GM19455 (cell line): Measurements from ENCODE around the gene CHRDL2.
"Not testable (repeated sequence)": the region's sequence is repeated elsewhere in the genome, so short reads cannot be mapped to it uniquely, and the experiment has no call there.

ENCODE experiments used
- ATAC-seq: cut with Tn5 transposase; IDR thresholded peaks from one replicate; pipeline ENCODE4 v1.9.1; 2021; ENCODE audit not compliant: unreplicated experiment

CHRDL2 gene

DNA sequence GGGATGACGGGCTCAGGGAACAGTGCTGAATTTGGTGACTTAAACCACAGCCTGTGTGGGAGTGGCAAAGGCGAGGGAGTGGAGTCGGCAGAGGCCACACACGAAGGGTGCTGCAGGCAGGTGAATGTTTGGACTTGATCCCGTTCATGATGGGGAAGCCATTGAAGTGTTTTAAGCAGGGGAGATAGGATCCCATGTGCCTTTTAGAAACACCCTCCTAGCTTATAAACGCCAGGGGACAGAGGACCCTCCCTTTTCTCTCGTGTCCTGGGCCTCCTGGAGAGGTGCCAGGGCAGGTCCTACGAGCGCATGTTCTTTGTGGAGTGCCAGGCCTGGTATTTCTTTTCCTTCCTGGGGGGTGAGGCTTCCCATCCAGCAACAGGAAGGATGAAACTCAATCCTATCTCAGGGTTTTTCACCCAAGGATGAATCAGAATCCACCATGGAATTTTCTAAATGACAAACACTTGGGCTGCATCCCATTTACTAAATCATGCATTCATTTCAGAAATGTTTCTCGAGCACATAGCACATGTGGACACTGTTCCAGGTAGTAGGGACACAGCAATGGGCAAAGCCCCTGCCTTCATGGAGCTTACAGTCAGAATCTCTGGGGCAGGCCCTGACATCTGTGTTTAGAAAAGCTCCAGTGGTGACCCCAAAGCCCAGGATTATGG, 59.6 kb downstream of the CHRDL2 start:
- ATAC-seq = no peak

DNA sequence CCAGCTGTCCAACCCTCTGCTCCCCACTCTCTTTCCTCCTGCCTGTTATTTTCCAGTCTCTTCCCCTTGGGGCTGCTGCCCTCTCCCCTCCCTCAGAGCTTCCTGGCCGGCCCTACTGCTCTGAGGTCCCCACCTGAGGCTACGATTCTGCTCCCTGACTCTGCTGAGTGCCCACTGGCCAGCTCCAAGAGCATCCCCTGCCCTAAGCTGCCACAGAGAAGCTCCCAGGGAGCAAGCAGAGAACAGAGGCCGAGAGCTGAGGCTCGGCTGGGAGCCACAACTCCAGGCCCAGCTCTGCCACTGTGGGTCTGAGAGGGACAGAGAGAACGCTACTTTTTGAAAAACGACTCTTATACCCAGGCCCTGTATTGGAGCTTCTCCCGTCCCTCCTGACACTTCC, 61.1 kb downstream of the CHRDL2 start:
- no peak for ATAC-seq

DNA sequence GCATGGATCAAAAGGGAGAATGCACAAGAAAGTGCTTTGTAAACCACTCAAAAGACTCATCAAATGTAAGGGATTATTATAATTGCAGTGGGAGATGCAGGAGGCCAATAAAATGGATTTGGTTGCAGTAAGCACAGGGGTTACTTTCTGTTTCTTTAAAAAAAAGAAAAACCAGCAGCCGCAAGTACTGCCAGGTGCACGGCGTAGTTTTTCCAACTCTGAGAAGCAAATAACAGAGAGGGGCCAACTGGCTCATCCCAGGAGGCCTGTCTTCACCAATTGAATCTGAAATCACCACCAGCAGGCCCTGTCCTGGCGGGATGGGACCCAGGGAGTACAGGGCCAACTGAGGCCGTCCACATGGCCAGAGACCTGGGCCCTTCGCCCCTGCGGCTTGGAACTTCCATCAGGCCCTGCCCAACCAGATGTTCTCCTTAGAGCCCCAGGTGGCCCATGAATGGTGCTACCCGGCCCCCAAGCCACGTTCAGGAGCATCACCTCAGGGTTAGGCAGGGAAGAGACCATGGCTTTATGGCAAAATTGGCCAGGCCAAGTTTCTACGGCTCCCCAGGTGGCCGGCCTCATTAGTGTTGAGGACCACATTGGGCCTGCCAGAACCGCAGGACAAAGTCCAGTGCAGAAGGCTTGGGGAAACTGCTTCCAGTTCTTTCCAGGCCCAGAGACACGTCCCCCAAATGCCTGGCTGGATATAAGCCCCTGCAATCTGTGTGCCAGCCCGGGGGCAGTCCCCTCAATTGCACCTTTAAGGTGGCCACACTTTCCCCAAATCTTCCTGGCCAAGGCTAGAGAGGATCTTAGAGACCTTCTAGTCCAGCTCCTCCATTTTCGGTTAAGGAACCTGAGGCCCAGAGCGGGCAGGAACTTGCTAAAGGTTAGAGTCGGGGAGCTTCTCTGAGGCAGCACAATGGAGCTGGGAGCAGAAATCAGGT, 61.7 kb downstream of the CHRDL2 start:
- no peak for ATAC-seq

DNA sequence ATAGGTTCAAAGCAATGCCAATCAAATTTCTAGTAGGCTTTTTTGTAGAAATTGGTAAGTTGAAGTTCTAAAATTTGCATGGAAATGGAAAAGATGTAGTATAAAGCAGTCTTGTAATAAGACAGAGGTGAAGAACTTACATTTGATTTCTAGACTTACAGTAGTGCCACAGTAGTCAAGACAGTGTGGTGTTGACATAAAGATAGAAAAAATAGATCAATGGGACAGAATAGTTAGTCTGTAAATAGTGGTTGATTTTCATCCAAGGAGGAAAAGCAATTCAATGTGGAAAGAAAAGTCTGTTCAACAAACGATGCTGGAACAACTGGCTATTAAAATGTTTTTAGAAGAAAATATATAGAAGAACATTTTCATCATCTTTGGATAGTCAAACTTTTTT, 67.9 kb downstream of the CHRDL2 start:
- ATAC-seq = no peak

DNA sequence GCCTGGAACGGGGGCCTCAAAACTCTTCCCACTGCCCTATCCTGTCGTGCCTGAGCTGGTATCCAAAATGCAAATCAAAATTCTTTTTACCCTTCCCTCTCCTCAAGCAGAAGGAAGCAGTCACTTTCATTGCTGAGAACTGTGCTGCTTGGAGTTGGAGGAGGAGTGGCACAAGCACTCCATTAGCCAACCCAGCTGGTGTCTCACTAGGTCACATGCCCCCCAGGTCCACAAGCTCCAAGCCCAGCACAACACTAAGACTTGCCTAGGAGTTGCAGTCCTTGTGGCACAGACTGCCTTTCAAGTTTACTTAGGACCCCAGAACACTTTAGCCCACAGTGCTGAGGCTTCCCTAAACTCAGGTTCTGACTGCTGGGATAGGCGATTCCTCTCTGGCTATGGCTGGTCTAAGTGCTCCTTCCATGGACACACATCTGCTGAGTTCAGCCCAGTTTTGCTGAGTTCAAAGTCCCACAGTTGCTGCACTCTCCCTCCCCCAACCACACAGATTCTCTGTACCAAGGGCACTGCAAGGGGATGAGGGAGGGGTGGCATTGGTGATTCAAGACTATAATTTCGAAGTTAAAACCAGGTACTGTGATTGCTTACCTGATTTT, 68.6 kb downstream of the CHRDL2 start:
- no peak for ATAC-seq

DNA sequence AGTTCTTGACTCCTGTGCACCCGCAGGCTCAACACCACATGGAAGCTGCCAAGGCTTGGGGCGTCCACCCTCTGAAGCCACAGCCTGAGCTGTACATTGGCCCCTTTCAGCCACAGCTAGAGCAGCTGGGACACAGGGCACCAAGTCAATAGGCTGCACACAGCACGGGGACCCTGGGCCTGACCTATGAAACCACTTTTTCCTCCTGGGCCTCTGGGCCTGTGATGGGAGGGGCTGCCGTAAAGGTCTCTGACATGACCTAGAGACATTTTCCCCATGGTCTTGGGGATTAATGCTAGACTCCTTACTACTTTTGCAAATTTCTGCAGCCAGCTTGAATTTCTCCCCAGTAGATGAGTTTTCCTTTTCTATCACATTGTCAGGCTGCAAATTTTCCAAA, 72.1 kb downstream of the CHRDL2 start:
- ATAC-seq = not testable (repeated sequence)

DNA sequence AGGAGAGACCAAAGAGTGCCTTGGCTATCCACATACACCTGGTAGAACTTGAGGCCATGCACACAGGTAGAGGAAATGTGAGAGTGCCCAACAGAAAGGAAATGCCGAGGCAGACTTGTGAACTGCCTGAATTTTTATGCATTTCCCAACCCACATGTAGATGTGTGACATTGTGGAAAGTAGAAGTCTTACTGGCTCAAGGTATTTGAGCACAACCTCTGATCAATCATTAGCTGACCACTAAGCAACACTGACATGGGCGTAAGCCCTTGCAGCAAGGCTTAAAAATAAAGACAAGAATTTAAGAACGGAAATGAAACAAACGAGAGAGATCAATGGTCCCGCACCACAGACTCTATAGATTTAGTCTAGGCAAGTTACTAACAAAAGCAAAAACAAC, 76.2 kb downstream of the CHRDL2 start:
- ATAC-seq = no peak

DNA sequence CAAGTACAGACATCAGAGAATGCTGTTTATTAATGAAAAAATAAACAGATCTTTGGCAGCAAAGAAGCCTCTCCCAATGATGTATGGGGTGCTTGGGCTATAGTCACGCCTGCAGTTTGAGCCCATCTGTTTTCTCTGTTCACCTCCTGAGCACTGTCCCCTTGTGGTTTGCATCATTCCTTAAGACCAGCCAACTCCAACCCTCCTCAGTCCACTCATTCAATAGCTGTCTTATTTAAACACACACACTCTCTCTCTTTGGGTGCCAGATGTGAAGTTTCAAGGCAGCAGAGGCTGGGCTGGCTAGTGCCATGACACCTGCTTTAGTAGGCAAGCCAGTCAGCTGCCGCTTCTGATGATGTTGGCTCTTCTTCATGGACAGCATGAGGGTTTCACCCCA, 80.7 kb downstream of the CHRDL2 start:
- ATAC-seq = no peak

DNA sequence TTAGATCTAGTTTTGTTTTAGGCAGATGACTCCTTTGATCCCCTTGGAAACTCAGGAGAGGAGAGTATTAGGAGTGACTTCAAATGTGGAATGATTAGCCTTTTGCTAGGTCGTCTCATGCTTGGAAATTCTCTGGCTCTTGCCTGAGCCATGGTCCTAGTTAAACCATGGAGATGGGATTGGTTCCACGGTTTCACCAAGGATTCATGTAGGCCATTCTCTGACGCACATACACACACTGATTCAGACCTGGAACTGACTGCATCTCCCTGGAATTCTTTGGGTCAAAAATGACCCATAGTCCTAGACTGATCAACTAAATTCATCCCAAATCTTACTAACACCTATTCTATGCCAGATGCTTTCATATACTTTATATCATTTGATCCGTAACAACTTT, 82.3 kb downstream of the CHRDL2 start:
- no peak for ATAC-seq

DNA sequence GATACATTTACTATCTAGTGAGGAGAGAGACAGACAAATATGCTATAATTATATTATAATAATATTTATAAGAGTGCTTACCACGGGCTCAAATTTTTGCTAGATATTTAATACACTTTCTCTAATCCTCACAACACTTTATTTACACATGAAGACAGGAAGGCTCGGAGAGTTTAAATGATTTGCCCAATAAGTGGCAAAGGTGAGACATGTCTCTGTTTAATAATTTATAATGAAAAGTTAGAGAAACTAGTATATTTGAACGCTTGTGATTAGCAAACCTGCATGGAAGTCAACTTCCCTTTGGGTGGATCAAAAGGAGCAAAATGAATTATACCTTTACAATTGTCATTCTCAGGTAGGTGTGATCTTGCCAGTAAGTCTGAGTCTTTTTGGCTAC, 83.4 kb downstream of the CHRDL2 start:
- no peak for ATAC-seq

DNA sequence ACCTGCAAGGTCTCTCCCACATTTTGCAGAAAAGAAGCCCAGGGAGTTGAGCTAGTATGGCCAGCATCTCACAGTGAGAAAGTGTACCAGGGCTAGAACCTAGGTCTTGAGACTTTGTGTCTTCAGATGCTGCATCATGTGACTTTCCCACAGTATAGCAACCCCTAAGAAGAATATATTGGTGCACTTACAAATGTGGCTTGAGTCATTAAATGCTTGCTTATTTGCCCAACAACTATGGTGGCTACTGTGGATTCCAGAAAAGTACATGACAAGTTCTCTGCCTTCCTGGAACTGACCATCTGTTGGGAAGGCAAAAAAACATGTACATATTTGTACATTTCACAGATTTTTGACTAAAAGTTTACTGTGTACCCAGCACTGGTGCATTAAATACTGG, 83.8 kb downstream of the CHRDL2 start:
- no peak for ATAC-seq

DNA sequence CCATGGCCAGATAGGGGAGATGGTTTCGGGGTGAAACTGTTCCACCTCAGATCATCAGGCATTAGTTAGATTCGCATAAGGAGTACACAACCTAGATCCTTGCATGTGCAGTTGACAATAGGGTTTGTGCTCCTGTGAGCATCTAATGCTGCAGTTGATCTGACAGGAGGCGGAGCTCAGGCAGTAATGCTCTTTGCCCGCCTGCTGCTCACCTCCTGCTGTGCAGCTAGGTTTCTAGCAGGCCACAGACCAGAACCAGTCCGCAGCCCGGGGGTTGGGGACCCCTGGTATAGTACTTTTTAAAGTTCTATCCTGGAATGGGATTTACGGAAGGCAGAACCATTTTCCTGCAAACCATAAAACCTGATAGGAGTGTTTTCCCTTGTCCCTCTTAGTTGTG, 84.3 kb downstream of the CHRDL2 start:
- ATAC-seq = no peak
